ENCODE measurements around the gene SYT12. TPM values are rescaled to one million over a fixed set of nuclear protein-coding genes. Genes with fewer than 3 reads are reported as not detected.
A peak's percentile ranks its signal among the peaks of the same experiment; 100 is the strongest.
"Not testable (repeated sequence)": the region's sequence is repeated elsewhere in the genome, so short reads cannot be mapped to it uniquely, and the experiment has no call there.

Gene SYT12
- total RNA-seq, 6 experiments from 2014 or later: not detected

GRCh38 chr11:66987924-66988637 is 34.9 kb upstream of the SYT12 start:
- no peaks in the 10 kb centered on the region for H3K9me3 Mint-ChIP-seq
- TF ChIP-seq CTCF (IDR thresholded peaks at IDR 0.05): no peak
- H3K4me1 Mint-ChIP-seq (ENCODE audit: low read depth): peaks cover 18% of the 10 kb centered on the region
- H3K27me3 Mint-ChIP-seq (ENCODE audit: insufficient read depth): peaks cover 5% of the 10 kb centered on the region
- no peaks in the 10 kb centered on the region for H3K36me3 Mint-ChIP-seq (ENCODE audit: low read depth)
- no peak overlapping the region for H3K27ac Mint-ChIP-seq
- no peak overlapping the region for H3K4me3 Mint-ChIP-seq
- no peak for DNase-seq

GRCh38 chr11:66988741-66989140 is 34.2 kb upstream of the SYT12 start:
- peaks cover 12% of the 10 kb centered on the region for H3K27me3 Mint-ChIP-seq (ENCODE audit: insufficient read depth)
- DNase-seq; H3K36me3 Mint-ChIP-seq (ENCODE audit: low read depth); H3K27ac Mint-ChIP-seq; H3K4me3 Mint-ChIP-seq; H3K9me3 Mint-ChIP-seq: not testable (repeated sequence)
- H3K4me1 Mint-ChIP-seq (ENCODE audit: low read depth): peaks cover 11% of the 10 kb centered on the region

GRCh38 chr11:66989360-66989759 is 33.6 kb upstream of the SYT12 start:
- not testable (repeated sequence) for H3K4me1 Mint-ChIP-seq (ENCODE audit: low read depth); H3K9me3 Mint-ChIP-seq; H3K36me3 Mint-ChIP-seq (ENCODE audit: low read depth)

GRCh38 chr11:66992041-66992440 is 30.9 kb upstream of the SYT12 start:
- H3K27ac Mint-ChIP-seq: no peak overlapping the region
- H3K36me3 Mint-ChIP-seq (ENCODE audit: low read depth): no peaks in the 10 kb centered on the region
- no peak for DNase-seq
- no peak for TF ChIP-seq CTCF (IDR thresholded peaks at IDR 0.05)
- no peaks in the 10 kb centered on the region for H3K9me3 Mint-ChIP-seq
- peaks cover 6% of the 10 kb centered on the region for H3K4me1 Mint-ChIP-seq (ENCODE audit: low read depth)
- peaks cover 15% of the 10 kb centered on the region for H3K27me3 Mint-ChIP-seq (ENCODE audit: insufficient read depth)
- H3K4me3 Mint-ChIP-seq: no peak overlapping the region

More at GRCh38 chr11:66989360-66989759, 33.6 kb upstream of the SYT12 start:
- not testable (repeated sequence) for H3K4me3 Mint-ChIP-seq, DNase-seq, H3K27ac Mint-ChIP-seq
- peaks cover 14% of the 10 kb centered on the region for H3K27me3 Mint-ChIP-seq (ENCODE audit: insufficient read depth)

GRCh38 chr11:66996609-66997273 is 26.2 kb upstream of the SYT12 start:
- Mint-ChIP-seq H3K27ac (no peak overlapping the region), H3K9me3 (no peaks in the 10 kb centered on the region), H3K27me3 (ENCODE audit: insufficient read depth) (peaks cover 15% of the 10 kb centered on the region; the same call in 1 of the 2 replicates), H3K4me1 (ENCODE audit: low read depth) (peaks cover 10% of the 10 kb centered on the region), H3K36me3 (ENCODE audit: low read depth) (no peaks in the 10 kb centered on the region), H3K4me3 (no peak overlapping the region)
- TF ChIP-seq CTCF (IDR thresholded peaks at IDR 0.05): no peak
- DNase-seq: peak; percentile 20

DNA sequence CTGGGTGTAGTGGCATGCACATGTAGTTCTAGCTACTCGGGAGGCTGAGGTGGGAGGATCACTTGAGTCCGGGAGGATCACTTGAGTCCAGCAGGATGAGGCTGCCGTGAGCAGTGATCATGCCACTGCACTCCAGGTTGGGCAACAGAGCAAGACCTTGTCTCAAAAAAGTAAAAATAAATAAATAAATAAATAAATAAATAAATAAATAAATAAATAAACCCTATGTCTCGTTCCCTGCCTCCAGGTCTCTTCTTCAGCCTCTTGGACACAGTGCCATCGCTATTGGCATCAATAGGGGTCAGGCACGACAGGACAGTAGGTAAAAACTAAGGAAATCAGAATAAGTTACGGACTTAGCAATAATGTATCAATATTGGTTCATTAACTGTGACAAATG is 23.4 kb upstream of the SYT12 start:
- H3K27ac Mint-ChIP-seq: no peak overlapping the region
- DNase-seq: no peak
- H3K4me3 Mint-ChIP-seq: no peak overlapping the region
- peaks cover 10% of the 10 kb centered on the region for H3K4me1 Mint-ChIP-seq (ENCODE audit: low read depth)
- H3K36me3 Mint-ChIP-seq (ENCODE audit: low read depth): no peaks in the 10 kb centered on the region
- TF ChIP-seq CTCF (IDR thresholded peaks at IDR 0.05): no peak
- no peaks in the 10 kb centered on the region for H3K9me3 Mint-ChIP-seq
- H3K27me3 Mint-ChIP-seq (ENCODE audit: insufficient read depth): peaks cover 10% of the 10 kb centered on the region
